Femur (tissue), 1 donor: Measurements from ENCODE around the gene DACT2.
"Not testable (repeated sequence)": the region's sequence is repeated elsewhere in the genome, so short reads cannot be mapped to it uniquely, and the experiment has no call there.

ENCODE experiments used
- DNase-seq: peaks from one replicate; pipeline ENCODE4 v3.0.0-alpha.2; 2017

The DACT2 gene

DNA sequence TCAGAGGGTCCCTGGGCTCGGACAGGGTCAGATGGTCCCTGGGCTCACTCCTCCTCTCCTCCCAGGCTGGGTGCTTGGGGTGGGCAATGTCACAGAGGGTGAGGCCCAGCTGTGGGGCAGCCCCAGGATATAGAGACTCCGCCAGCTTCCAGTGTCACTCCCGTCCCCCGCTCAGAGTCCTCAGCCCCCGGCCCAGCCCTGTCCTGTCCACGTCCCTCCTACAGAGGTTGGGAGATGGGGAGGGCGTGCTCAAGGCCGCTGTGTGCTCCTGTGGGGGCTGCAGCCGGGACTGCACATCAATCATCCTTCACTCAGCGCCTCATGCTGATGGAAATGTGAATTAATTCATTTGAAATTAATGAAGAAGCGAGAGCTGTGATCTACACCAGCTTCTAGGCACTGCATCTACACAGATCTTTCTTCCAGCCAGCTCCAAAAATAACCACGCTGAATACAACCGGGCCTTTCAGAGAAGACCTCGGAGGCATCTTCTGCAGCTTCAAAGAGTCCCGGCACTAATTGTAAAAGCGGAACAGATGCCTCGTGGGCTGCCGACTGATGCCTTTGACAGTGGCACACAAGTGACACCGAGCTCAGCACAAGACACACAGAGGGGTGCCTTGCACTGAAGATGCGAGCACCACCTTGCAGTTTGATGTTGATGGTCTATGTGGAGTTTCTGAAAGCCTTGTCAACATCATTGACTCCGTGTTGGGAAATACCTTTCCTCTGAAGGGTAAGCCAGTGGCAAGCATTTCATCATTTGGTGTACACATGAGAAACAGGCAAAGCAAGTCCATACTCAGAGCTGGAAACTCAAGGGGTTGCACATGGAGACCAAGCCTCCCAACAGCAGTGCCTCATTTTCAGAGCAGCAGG, 39.3 kb downstream of the DACT2 start:
- no peak for DNase-seq

DNA sequence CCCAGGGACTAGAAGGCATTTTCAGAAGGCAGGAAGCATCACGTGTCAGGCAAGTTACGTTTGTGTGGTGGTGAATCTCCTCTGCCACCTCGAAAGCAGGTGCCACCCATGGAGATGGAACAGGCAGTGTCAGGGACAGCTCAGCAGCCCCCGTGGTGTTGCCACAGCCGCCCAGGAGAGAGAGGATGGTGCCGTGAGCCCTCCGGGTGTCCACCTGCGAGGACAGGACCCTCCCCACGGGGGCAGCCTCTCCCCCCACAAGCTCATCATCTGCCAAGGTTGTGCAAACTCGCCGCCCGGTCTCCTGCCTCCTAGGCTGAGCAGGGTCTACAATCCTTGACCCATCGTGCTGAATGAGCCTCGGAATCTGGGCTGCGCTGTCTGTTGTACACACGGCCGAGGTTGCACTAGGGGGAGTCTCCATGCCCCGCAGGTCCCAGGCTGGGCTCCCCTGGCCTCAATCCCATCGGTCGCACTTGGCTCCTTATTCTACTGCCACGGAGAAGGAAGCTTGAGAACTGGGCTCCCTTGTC, 40.1 kb downstream of the DACT2 start:
- DNase-seq = no peak

DNA sequence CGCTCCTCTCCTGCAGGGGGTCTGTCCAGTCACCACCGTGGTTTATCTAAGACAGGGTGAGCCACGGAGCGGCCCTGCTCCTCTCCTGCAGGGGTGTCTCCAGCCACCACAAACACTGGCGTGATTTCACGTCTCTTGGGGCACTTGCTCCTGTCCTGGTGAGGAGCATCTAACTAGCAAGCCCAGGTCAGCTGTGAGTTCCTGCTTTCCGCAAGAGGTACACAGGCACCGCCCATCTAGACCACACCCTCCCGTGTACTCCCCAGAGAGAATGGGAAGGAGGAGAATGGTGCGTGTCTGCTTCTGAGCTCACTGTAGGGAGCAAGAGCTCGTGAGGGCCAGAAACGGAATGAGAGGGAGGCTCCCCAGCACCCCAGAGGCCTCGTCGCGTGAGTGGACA, 40.7 kb downstream of the DACT2 start:
- no peak for DNase-seq

DNA sequence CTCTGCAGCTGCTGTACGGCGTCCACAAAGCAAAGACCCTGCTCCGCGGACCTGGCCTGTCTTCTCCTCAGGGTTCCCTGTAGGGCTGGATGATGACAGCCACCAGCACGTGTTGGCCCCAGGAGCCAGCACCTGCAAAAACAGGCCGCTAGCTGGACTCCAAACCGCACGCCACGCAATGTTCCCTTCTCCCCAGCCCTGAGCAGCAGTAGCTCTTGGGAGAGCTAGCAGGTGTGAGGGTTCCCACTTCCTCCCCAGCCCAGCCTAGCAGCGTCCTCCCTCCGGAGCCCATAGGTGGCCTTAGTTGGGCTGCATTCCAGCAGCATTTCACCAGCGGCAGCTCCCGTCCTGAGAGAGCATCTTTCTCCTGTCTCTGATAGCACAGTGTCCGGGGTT, 42.3 kb downstream of the DACT2 start:
- no peak for DNase-seq

DNA sequence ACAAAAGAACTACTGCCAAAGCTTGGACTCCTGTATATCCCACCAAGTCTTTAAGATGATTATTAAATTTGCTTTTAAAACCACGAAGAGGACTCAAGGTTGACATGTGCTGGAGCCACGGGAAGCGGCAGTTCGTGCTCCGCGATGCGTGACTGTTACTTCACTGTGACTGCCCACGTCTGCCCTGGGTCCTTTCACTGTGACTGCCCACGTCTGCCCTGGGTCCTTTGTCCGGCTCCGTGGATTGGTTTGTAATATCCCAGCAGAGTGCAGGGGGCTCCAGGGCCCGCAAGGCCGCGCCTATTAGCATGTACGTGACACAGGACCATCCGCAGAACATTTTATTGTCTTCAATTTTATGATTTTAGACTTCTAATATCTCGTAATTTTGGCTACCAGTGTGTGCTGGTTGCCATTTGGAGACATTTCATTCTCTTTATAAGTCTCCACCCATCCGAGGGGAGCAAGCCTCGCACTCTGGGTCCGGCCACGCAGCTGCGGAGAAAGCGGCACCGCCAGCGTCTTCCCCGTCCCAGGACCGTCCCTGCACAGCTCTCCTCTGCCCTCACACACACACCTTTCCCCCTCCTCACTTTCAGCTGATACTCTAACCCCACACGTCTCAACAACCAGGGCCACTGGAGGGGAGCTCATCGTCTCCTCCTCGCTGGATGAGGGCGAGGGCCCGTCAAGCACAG, 42.9 kb downstream of the DACT2 start:
- DNase-seq = no peak

DNA sequence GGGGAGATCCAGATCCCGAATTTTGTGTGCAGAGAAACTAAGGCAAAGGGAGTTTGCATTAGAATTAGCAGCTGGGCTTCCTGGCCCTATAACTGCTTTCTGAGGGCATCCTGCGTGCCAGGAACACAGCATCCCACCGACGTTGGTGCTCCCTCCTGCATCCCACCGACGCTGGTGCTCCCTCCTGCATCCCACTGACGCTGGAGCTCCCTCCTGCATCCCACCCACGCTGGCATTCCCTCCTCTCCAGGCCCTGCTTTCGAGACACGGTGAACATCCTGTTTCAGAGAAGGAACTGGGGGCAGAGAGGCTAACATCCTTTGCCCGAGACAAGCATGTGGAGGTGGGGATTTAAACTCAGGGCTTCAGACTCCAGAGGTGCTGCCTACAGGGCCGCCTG, 44.4 kb downstream of the DACT2 start:
- no peak for DNase-seq

DNA sequence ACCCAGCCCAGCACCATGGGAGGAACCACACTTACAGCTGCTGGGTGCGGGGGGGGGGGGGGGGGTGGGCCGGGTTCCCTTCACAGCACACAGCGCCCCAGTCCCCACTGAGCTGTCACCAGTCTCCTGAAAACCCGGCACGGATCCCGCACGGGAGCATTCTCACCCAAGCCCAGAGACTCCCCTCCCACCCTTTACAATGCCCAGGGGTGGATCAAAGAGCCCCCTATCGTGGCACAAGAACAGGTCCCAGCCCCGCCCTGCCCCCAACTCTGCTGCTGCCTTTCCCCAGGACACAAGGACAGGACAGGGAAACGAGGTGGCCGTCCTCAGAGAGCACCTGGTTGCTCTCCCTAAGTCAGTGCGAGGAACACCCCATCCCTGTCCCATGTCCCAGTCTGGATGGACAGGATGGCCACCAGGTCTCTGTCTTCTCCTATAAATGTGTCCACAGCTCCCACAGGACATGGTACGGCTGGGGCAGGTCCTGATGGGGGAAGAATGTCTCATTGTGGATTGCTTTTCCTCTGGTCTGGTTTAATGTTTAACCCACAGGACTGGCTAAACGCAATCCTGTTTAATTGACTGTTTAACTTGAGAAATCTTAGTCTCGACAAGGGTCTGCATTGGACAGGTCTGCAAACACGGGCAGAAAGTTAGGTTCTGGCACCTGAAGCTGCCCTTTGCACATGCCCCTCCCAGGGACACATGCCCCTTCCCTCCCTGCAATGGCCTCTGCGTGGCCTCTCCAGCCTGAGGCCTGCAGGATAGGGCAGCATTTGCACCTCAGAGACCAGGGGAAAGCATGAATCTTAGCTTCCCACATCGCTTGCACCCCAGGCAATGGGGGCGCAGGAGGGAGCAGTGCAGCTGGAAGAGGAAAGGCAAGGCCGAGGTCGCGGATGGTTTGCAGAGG, 45.3 kb downstream of the DACT2 start:
- DNase-seq = peak; percentile 33

DNA sequence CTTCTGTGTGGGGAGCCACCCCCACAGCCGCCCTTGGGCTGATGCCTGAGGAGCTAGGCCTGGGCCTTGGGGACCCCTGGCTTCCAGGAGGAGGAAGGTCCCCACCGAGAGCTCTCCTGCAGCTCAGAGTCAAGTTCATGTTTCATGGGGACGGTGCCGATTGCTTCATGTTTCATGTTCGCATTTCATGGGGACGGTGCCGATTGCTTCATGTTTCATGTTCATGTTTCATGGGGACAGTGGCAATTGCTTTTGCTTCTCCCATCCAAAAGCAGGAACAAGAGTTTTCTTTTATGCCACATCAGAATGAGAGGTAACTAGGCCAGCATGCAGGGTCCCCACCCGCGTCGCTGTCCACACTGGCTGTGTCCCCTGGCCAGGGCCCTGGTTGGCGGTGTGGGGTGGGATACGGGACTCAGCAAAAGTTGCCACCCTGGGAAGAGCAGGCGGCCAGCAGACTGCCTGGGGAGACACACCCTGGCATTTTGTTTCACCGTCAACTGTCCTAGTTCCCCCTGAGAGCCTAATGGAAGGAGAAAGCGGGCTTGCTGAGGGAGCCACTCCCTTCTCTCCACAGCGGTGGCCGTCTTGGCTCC, 46.0 kb downstream of the DACT2 start:
- no peak for DNase-seq

DNA sequence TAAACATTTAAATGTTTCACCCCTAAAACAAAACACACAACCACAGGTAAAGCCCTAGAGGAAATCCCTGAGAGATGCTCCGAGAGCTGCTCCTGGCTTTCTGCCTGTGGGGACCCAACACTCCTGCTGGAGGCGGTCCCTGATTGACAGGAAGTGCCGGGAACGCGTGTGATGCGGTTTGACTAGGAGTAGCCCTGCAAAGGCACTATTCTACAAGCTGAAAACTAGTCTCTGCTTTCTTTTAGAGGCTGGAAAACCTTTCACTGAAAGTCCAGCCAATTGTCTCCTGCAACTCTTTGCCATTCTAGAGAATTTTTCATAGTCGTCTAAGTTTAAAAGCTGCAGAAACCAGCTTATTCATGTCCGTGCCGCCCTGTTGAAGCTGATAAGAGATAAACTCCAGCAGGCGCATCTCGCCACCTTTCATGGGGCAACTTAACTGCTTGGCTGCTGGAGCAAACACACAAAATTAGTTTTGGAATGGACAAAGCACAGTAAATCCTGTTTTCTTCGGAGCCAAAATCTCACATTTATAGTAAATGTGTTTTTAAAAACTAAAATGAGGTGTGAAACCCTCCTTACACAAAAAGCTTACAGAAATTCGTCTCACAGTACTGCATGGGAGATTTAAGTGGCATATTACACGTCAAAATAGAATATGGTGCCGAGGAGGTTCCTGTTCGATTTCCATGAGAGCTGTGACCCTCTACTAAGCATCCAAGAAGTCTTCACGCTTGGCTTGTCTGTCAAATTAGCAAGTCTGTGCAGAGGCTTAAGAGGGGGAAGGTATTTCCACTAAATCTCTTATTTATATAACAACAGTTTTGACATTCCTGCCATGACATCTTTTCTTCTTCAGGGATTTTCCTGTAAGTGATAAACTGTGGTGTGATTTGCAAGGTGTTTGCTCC, 46.9 kb downstream of the DACT2 start:
- peak; percentile 35 for DNase-seq

DNA sequence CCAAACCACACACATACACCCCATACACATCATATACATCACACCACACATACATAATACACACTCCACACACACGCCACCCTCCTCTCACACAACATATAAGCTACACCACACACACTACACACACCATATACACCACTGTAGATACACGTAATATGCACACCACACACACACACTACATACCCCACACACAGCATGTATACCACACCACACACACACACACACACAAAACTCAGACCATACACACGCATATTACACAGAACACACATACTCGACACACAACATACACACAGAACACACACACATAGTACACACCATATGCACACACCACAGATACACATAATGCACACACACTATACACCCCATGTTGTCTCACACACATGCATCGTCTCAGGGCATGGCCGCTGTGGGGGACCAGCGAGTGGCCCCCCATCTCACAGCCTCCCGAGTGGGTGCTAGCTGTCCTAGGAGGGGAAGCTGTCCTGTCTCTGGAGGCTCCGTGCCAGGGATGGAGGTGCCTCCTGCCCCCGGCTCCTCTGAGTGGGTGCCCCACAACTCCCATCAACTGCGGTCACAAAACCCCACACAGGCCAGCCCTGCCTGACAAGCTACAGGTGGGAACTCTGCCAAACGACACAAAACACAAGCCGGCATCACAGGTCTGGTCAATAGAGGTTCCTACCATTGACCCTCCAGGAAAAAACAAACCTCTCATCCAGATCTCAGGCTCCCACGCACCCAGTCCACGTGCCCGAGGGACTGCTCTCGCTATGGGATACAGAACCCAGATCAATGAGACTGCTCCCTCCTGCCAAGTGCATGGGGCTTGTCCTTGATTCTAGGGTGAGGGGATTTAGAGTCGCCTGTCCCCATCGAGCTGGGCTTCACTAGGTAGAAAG, 49.1 kb downstream of the DACT2 start:
- peak; percentile 18 for DNase-seq

DNA sequence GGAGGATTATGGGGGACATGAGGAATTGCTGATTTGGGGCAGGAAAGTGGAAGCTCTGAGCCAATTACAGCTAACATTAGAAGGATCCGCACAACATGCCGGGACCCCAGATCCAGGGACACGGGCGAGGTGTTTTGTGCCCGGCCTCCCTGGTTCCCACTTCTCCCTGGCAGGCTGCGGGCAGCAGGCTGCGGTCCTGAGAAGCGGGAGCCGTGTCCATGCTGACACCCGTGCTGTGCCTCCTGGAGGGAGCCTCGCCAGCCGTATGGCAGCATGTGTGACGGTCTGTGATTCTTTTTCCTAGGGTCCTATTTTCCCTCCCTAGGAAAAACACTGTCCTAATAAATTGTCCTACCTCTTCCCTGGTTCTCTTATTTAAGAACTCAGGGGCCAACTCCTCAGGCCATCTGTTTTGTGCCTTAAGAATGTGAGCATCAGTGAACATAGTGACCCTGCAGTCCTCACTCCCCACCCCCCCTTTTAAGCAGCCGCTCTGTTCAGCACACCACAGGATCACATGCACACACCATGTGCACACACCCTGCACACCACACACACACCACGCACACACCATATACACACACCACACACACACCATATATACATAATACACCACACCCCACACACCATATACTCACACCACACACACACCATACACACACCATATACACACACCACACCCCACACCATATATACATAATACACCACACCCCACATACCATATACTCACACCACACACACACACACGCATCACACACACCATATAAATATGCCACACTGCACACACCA, 49.9 kb downstream of the DACT2 start:
- peak; percentile 11 for DNase-seq

DNA sequence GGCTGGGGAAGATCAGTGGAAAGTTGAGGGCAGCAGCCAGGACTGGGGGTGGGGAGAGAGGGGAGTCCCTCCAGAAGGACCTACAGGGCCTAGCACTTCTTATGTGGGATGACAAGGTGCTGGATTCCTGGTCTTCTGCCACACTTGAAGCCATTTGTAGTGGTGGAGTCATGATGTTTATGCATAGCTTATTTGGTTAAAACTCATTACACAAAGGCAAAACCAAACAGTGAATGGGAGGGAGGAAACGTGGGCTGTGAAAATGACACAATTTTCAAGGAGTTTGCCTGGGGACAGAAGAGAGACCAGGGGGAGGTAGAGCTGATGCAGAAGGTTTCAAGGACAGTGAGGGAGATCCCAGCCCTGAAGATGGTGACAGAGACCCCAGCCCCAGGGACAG, 50.8 kb downstream of the DACT2 start:
- DNase-seq = no peak

DNA sequence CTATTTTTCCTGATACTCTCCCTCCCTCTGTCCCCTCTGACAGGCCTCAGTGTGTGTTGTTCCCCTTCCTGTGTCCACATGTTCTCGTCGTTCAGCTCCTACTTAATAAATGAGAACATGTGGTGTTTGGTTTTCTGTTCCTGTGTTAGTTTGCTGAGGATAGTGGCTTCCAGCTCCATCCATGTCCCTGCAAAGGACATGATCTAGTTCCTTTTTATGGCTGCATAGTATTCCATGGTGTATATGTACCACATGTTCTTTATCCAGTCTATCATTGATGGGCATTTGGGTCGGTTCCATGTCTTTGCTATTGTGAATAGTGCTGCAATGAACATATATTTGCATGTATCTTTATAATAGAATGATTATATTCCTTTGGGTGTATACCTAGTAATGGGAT, 51.8 kb downstream of the DACT2 start:
- DNase-seq = not testable (repeated sequence)

DNA sequence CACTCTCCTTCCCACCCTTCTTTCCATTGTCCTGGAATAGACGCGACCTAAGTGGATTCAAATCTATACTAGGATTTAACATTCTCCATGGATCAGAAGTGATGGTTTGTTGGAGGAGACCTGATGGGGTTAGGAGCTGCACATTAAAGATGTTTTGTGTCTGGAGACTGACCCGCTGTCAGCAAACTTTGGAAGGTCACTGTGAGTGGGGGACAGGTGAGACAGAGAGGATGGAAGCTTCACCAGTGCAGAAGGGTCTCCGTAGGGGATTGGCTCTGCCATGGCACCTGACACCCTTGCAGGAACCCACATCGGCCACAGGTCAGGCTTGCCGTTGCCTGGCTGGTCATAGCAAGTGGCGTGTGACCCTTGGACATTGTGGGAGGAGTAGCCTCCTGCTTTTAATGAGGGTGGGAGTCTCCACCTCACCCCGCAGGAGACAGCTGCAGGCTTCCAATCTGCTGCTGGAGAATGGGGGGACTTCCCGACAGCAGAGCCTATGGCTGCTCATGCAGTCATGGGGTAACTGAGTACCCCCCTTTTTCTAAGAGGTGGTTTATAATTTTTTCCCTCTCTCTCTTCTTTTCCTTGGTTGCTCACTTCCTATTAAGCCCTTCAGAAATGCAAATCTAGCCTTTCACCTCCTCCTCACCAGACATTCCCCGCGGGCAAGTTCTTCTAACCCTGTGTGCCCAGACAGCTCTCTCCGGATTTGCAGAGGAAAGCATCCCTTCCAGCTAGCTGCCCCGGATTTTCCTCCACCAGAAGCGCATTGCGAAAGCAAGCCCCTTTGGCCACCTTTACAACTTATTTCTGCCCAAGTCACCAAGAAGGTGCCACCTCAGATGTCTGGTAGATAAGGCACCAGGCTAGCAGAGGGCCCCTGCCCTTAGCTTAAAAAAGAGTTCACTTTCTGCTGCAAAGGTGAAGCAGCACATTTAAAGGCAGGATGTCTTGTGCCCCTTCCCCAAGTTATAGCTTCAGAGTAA, 53.5 kb downstream of the DACT2 start:
- DNase-seq = no peak

DNA sequence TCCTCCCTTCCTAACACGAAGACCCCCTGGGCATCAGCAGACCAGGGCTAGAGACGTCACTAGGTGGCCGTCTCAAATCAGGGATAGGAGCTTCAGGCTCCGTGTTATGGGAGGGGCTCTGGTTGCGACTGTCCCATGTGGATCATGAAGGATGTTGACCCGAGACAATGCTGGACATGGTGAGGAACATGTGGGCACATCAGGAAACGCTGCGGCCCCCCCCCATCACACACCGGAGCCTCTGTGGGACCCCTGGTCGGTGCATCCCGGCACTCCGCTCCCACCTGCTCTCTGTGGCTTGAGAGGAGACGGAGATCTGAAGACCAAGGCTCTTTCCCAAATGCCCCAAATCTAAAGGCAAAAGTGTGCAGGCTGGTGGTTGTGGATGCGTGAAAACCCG, 54.2 kb downstream of the DACT2 start:
- no peak for DNase-seq

DNA sequence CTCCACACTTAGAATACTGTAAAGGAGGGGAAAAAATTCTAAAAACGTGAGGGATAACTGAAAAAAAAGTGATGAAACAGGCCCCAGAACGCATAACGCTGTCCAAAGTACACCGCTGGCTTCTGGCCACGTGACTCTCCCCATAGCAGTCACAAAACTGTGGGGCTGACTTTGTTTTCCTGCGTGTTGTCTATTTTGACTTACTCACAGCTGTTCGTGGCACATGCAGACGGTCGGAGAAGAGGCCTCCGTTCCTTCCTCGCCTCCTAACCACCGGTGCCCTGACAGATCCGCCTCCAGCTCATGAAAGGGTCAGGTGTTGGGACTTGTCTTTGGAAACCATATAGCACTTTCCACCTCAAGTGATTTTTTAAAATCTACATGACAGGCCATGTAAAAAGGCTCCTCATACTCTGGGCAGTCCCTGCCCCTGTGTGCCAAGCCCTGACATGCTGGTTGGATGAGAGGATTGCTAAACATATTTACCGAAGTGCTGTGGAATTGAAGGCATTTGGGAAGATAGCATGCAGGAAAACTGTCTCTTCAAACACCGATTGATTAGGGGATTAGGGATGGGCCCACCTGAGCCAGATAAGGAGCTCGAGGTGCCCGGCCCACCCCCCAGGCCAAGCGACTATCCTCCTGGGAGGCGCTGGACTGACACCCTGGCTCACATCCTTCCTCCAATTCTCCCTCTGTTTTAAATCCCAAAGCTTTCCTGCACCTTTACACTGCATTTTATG, 54.8 kb downstream of the DACT2 start:
- peak; percentile 56 for DNase-seq

DNA sequence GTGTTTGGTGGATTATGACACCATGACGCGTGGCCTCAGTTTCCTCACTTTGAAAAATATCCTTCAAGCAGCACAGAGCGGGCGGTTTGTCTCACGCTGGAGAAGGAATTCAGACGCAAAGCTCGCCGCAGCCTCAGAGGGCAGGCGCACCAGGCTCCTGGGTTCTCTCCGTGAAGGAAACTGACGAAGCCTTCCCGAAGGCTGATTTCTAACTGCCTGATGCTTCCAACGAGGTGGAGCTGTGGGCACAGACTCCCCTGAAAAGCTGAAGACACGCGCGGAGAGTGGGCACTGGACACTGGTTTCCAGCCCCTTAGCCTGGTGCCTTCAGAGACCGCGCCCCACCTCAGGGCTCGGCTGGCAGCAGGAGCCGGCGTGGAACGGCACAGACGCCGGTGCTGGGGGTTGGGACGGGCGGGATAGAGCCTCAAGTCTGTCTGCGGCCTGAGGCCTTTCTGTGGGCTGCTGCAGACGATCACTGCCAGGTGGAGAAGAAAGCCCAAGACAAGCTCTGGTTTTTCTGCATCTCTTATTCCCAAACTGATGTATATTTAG, 56.1 kb downstream of the DACT2 start:
- no peak for DNase-seq
